Right lobe of liver (tissue), 6 donors: ENCODE measurements around the gene ZNF48. TPM values are rescaled to one million over a fixed set of nuclear protein-coding genes. Genes with fewer than 3 reads are reported as not detected.

Source experiments
- ATAC-seq, 4 donors: fragments of 200-7000 bp; cut with Tn5 transposase; one replicate each; pipeline ENCODE4 v1.9.1; 2020; ENCODE audit warnings: mild to moderate bottlenecking in 4 of 4, moderate library complexity in 4 of 4
- DNase-seq, 3 donors: peaks; one replicate each; pipeline ENCODE4 v3.0.0-alpha.2; 2020
- H3K27ac ChIP-seq, 3 donors: fragments of 200-600 bp; one replicate each; pipeline ENCODE4 v1.8.0; 2022
- H3K27me3 ChIP-seq, 2 donors: fragments of 200-600 bp; one replicate each; pipeline ENCODE4 v1.8.0; 2022
- H3K36me3 ChIP-seq, 4 donors: fragments of 200-600 bp; sonication (generic) in 1 of 4; one replicate each; pipeline versions ENCODE4 v1.5.1 to v1.8.0; 2017 to 2022; ENCODE audit warnings: control low read depth in 1 of 4
- H3K4me1 ChIP-seq, 4 donors: fragments of 200-600 bp; sonication (generic) in 1 of 4; one replicate each; pipeline versions ENCODE4 v1.5.1 to v1.8.0; 2017 to 2022; ENCODE audit warnings: control low read depth in 1 of 4
- H3K4me3 ChIP-seq, 3 donors: fragments of 200-600 bp; one replicate each; pipeline ENCODE4 v1.8.0; 2022
- H3K9me3 ChIP-seq, 4 donors: fragments of 200-600 bp; sonication (generic) in 1 of 4; one replicate each; pipeline versions ENCODE4 v1.5.1 to v1.8.0; 2017 to 2022; ENCODE audit warnings: control low read depth in 1 of 4
- CTCF ChIP-seq, 4 donors: fragments of 200-600 bp in 3 of 4; fragments of 450-650 bp in 1 of 4; IDR thresholded peaks; one replicate each; pipeline versions ENCODE4 v1.5.1 to v1.8.0; 2016 to 2022; ENCODE audit warnings: antibody characterized with exemption in 4 of 4, mild to moderate bottlenecking in 2 of 4
- POLR2A ChIP-seq: fragments of 450-650 bp; IDR thresholded peaks from one replicate; pipeline ENCODE4 v1.6.1; 2017; ENCODE audit warnings: antibody characterized with exemption, mild to moderate bottlenecking
- WGBS: methylation state at CpG from one replicate; pipeline ENCODE4 v1.1.6; 2018; ENCODE audit warnings: low coverage, low lambda C conversion rate; ENCODE audit not compliant: insufficient coverage; ENCODE audit errors: missing lambda C conversion rate; 5-methylcytosine and 5-hydroxymethylcytosine counted together
- intact Hi-C, 2 donors: fragments of 100-400 bp; cut with DNase I; formaldehyde crosslinking; loops; one replicate each; pipeline versions ENCODE4 v1.11.2 to v1.14.1; 2022
- total RNA-seq, 6 experiments: library from RNA; depleted of rRNA in 2 of 6; stranded (reverse); fragments of >200 nt in 2 of 6; fragmentation: NEBNext Ultra II Directional in 3 of 6; extraction: Animal tissue kit (Norgen Biotek cat#: 25700) in 3 of 6; gene quantifications; one replicate each; pipeline versions ENCODE4 v1.1.0 to v1.2.4, GENCODE V29; 2016 to 2023
- donor health status: DM: no; HTN: yes; CAD: no.
- donor health status: DM: no; HTN: no; CAD: no.
- donor health status: DM: no; HTN: no; CAD: no.
- donor health status: DM: no; HTN: yes; CAD: no.
- donor health status: DM: no; HTN: yes; CAD: no.

ZNF48 gene
- total RNA-seq, 6 experiments from 2014 or later: 2.9 to 4.3 (median 3.9) TPM

- peak overlapping the region; percentile 85 to 98 (median 94) for H3K27ac ChIP-seq
- intact Hi-C loops: no loop called here
- DNase-seq: no peak
- TF ChIP-seq POLR2A (no peak), CTCF (IDR thresholded peaks at IDR 0.05) (no peak)
- WGBS: 21% methylated on average over 28 of the region's 29 CpGs
- ATAC-seq: no peak
- H3K36me3 ChIP-seq: peaks cover 0 to 4% (median 2%) of the 10 kb centered on the region in 4 donors
- no peaks in the 10 kb centered on the region for H3K9me3 ChIP-seq
- peak overlapping the region; percentile 69 to 96 (median 83) for H3K4me3 ChIP-seq
- no peaks in the 10 kb centered on the region for H3K27me3 ChIP-seq
- H3K4me1 ChIP-seq: peaks cover 0 to 36% (median 9%) of the 10 kb centered on the region in 4 donors
These were observed 49.3 kb downstream of the ZNF48 start for GRCh38 chr16:30444231-30445148.

GRCh38 chr16:30445149-30445407 lies 49.9 kb downstream of the ZNF48 start:
- 17% methylated on average over 5 of the region's 11 CpGs for WGBS
- TF ChIP-seq CTCF (IDR thresholded peaks at IDR 0.05): no peak
- TF ChIP-seq POLR2A: no peak
- intact Hi-C loops: no loop called here
- H3K4me1 ChIP-seq: peaks cover 0 to 36% (median 9%) of the 10 kb centered on the region in 4 donors
- ATAC-seq: no peak
- H3K27me3 ChIP-seq: no peaks in the 10 kb centered on the region
- peak overlapping the region; percentile 69 to 96 (median 83) for H3K4me3 ChIP-seq
- peak overlapping the region; percentile 85 to 98 (median 94) for H3K27ac ChIP-seq
- DNase-seq: no peak
- no peaks in the 10 kb centered on the region for H3K9me3 ChIP-seq
- H3K36me3 ChIP-seq: peaks cover 0 to 4% (median 2%) of the 10 kb centered on the region in 4 donors

GRCh38 chr16:30445408-30446202 lies 50.4 kb downstream of the ZNF48 start, which contains the start of gene SEPHS2:
Gene SEPHS2 (minus strand): TSS chr16:30445874. CDS start chr16:30445727, 147 bp downstream.
- ATAC-seq: peak; percentile 74 to 84 (median 80)
- H3K4me1 ChIP-seq: peaks cover 0 to 36% (median 9%) of the 10 kb centered on the region in 4 donors
- peak within 1 kb of the TSS; percentile 86 to 98 (median 94) for H3K27ac ChIP-seq
- no peaks in the 10 kb centered on the region for H3K9me3 ChIP-seq
- peak; percentile 96 to 100 (median 99) for DNase-seq
- WGBS: under 1% methylated on average over 24 of the region's 59 CpGs
- no peaks in the 10 kb centered on the region for H3K27me3 ChIP-seq
- H3K36me3 ChIP-seq: peaks cover 0 to 4% (median 2%) of the 10 kb centered on the region in 4 donors
- peak within 1 kb of the TSS; percentile 69 to 96 (median 83) for H3K4me3 ChIP-seq
- intact Hi-C loops: no loop called here
- TF ChIP-seq POLR2A (peak; percentile 100), CTCF (IDR thresholded peaks at IDR 0.05) (peak in 3 of 4 donors; percentile 17 to 24 (median 21))

- Histone ChIP-seq H3K9me3 (no peaks in the 10 kb centered on the region), H3K27me3 (no peaks in the 10 kb centered on the region), H3K4me3 (peak overlapping the region; percentile 69 to 96 (median 83)), H3K4me1 (peaks cover 0 to 36% (median 9%) of the 10 kb centered on the region in 4 donors), H3K27ac (peak overlapping the region; percentile 86 to 98 (median 94)), H3K36me3 (peaks cover 0 to 4% (median 2%) of the 10 kb centered on the region in 4 donors)
- ATAC-seq (peak; percentile 1 to 30 (median 14)), DNase-seq (no peak)
- 10% methylated on average over 6 of the region's 10 CpGs for WGBS
- TF ChIP-seq CTCF (IDR thresholded peaks at IDR 0.05) (no peak), POLR2A (no peak)
- intact Hi-C loops: no loop called here
These were observed 51.0 kb downstream of the ZNF48 start for GRCh38 chr16:30446203-30446595.
